ENCODE measurements around the gene FNDC8. TPM values are rescaled to one million over a fixed set of nuclear protein-coding genes. Genes with fewer than 3 reads are reported as not detected.
"Not testable (repeated sequence)": the region's sequence is repeated elsewhere in the genome, so short reads cannot be mapped to it uniquely, and the experiment has no call there.

The FNDC8 gene
- total and polyA plus RNA-seq, 2 of the 8 experiments (the other 6 are each of a cell fraction or from before 2014, with no cell fraction given) = not detected

DNA sequence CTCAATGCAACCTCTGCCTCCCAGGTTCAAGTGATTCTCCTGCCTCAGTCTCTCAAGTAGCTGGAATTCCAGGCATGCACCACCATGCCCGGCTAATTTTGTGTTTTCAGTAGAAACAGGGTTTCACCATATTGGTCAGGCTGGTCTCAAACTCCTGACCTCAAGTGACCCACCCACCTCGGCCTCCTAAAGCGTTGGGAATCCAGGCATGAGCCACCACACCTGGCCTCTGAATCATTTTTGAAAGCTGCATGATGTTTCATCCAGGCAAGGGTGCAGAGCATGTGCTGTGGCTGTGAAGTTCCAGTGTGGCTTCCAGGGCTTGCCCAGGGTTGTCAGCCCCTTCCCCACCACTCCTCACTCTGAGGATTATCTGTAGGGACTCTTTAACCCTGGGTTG is 50.9 kb downstream of the FNDC8 start:
- H2BK120ac ChIP-seq (replicated peaks; ENCODE audit: low read depth, low read length); H2BK5ac ChIP-seq (ENCODE audit: low read depth, low read length); H3K4me2 ChIP-seq (ENCODE audit: insufficient read depth in 1 of 2, low read depth in 2 of 2, low read length in 2 of 2); H3K23me2 ChIP-seq (ENCODE audit: low read depth, low read length); H3K79me2 ChIP-seq (ENCODE audit: control insufficient read depth in 1 of 2, insufficient read depth in 2 of 2, low read length in 2 of 2); H3K56ac ChIP-seq (replicated peaks; ENCODE audit: insufficient read length, low read depth, low read length); H3K79me1 ChIP-seq (ENCODE audit: low read depth, low read length); H2BK20ac ChIP-seq (ENCODE audit: low read length); DNase-seq (ENCODE audit: low read depth in 1 of 2, low spot score in 2 of 2); H3K18ac ChIP-seq (ENCODE audit: extremely low read depth, low read length); H4K20me1 ChIP-seq (replicated peaks in 1 of 2; ENCODE audit: control insufficient read depth in 1 of 2, insufficient read depth in 2 of 2, low read length in 2 of 2); FAIRE-seq; H3K27me3 ChIP-seq (replicated peaks in 1 of 4; ENCODE audit: control insufficient read depth in 3 of 4, extremely low read depth in 1 of 4, insufficient read depth in 3 of 4, low read length in 3 of 4); H3K27ac ChIP-seq (ENCODE audit: low read depth, low read length); H3K9me3 ChIP-seq (ENCODE audit: insufficient read depth in 2 of 2, low read depth in 1 of 2, low read length in 1 of 2); H2AK5ac ChIP-seq (ENCODE audit: low read depth, low read length); H2BK15ac ChIP-seq (ENCODE audit: low read length); H3K4ac ChIP-seq (replicated peaks; ENCODE audit: insufficient read length, low read depth, low read length); POLR2A ChIA-PET (ENCODE audit: partially characterized antibody); H4K5ac ChIP-seq (ENCODE audit: insufficient read length, low read depth, low read length); H2AFZ ChIP-seq (ENCODE audit: low read length); H3K23ac ChIP-seq (ENCODE audit: insufficient read length); H3K9ac ChIP-seq (replicated peaks in 1 of 4; ENCODE audit: extremely low read depth in 1 of 4, low read depth in 3 of 4, low read length in 3 of 4); H2BK12ac ChIP-seq (ENCODE audit: low read depth, low read length); H4K91ac ChIP-seq (replicated peaks; ENCODE audit: insufficient read length, low read length); H3K4me1 ChIP-seq (replicated peaks in 1 of 4; ENCODE audit: control insufficient read depth in 3 of 4, insufficient read depth in 4 of 4, low read length in 3 of 4); H3K4me3 ChIP-seq (ENCODE audit: extremely low read depth in 1 of 4, insufficient read depth in 2 of 4, low read depth in 3 of 4, low read length in 4 of 4); H4K8ac ChIP-seq (ENCODE audit: extremely low read depth, insufficient read depth, low read length); H3K14ac ChIP-seq (ENCODE audit: insufficient read length); H3K36me3 ChIP-seq (ENCODE audit: control insufficient read depth in 2 of 4, insufficient read depth in 4 of 4, low read length in 3 of 4): not testable (repeated sequence)
- CTCF ChIA-PET (ENCODE audit: partially characterized antibody) = interaction anchor here (0.9 to 1.2 kb wide), 2 partner anchors 17 to 362 kb away, joined by 3 to 4 read pairs; no protein-coding TSS in a partner anchor
- 89% methylated on average over 3 of the region's 3 CpGs; no CpG with 5 or more reads in 1 of the 2 experiments for WGBS, 2 experiments (ENCODE audit: extremely low coverage in 1 of 2, insufficient coverage in 1 of 2, insufficient read length in 1 of 2, insufficient replicate concordance in 2 of 2, low coverage in 1 of 2, low lambda C conversion rate in 2 of 2, missing lambda C conversion rate in 1 of 2)
